SU-DHL-6 (cell line): Measurements from ENCODE around the gene TGFB2.

Source experiments
- EZH2phosphoT487 ChIP-seq: fragments of 200-600 bp; sonication (generic), shearing (Covaris generic); conservative IDR thresholded peaks from 2 replicates; pipeline ENCODE4 v1.6.1; 2018; ENCODE audit warnings: mild to moderate bottlenecking, antibody characterized with exemption, low read length, moderate library complexity, mixed read lengths
- TF ChIP-seq, protein P1 (sequence below): fragments of 200-600 bp; sonication (generic); IDR thresholded peaks from one replicate; pipeline ENCODE4 v1.5.1; 2017; ENCODE audit warnings: antibody characterized with exemption, mild to moderate bottlenecking, low read length, moderate library complexity; ENCODE audit not compliant: insufficient read depth, poor library complexity, severe bottlenecking

DNA sequence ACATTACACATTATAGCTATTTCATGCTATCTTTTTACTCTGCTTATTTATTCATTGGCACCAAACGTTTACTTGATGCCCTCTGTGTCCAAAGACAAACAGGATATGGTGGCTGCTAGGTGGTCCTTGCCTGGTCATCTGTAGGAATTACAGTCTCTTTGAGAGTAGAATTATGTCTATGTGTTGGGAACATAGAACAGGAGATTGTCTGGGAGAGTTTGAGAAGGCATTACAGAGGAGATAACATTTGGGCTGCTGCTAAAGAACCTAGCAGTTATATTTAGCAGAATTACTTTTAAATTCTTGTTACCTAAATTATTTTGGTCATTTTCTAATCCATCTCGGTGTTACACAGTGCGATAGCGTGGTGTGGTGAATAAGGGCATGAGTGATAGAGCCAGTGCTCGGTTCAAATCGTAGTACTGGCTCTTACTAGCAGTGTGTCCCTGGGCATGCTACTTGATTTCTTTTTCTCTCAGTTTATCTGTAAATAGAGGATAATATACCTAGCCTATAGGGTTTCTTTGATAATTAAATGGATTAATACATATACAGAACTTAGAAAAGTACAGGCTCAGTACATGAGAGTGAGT lies 39.6 kb upstream of the TGFB2 start:
- TF ChIP-seq, protein P1, sequence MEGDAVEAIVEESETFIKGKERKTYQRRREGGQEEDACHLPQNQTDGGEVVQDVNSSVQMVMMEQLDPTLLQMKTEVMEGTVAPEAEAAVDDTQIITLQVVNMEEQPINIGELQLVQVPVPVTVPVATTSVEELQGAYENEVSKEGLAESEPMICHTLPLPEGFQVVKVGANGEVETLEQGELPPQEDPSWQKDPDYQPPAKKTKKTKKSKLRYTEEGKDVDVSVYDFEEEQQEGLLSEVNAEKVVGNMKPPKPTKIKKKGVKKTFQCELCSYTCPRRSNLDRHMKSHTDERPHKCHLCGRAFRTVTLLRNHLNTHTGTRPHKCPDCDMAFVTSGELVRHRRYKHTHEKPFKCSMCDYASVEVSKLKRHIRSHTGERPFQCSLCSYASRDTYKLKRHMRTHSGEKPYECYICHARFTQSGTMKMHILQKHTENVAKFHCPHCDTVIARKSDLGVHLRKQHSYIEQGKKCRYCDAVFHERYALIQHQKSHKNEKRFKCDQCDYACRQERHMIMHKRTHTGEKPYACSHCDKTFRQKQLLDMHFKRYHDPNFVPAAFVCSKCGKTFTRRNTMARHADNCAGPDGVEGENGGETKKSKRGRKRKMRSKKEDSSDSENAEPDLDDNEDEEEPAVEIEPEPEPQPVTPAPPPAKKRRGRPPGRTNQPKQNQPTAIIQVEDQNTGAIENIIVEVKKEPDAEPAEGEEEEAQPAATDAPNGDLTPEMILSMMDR: no peak
- no peak for TF ChIP-seq EZH2phosphoT487
